Ectodermal cell (in vitro differentiated cells): ENCODE measurements around the gene TXLNB.

Source experiments
- H3K27ac ChIP-seq: 2 replicates; pipeline ENCODE4 v1.7.0; 2013; ENCODE audit warnings: mild to moderate bottlenecking, low read depth, low read length; ENCODE audit not compliant: insufficient read depth, poor library complexity, severe bottlenecking
- H3K27me3 ChIP-seq: 2 replicates; pipeline ENCODE4 v1.7.0; 2013; ENCODE audit warnings: mild to moderate bottlenecking, low read length; ENCODE audit not compliant: insufficient read depth, control insufficient read depth, poor library complexity, severe bottlenecking
- H3K36me3 ChIP-seq: one replicate; pipeline ENCODE4 v1.7.0; 2013; ENCODE audit warnings: low read length; ENCODE audit not compliant: control insufficient read depth, insufficient read depth
- H3K4me1 ChIP-seq: one replicate; pipeline ENCODE4 v1.7.0; 2013; ENCODE audit warnings: low read length; ENCODE audit not compliant: control insufficient read depth, insufficient read depth
- H3K4me3 ChIP-seq: 2 replicates; pipeline ENCODE4 v1.7.0; 2013; ENCODE audit warnings: low read depth, low read length, control low read depth; ENCODE audit not compliant: insufficient read depth
- H3K9me3 ChIP-seq: 2 replicates; pipeline ENCODE4 v1.7.0; 2013; ENCODE audit warnings: mild to moderate bottlenecking, low read length, moderate library complexity; ENCODE audit not compliant: control insufficient read depth
- WGBS, 2 experiments: methylation state at CpG; one replicate each; pipeline ENCODE4 v1.1.7; 2013; ENCODE audit warnings: missing lambda C conversion rate in 2 of 2; 5-methylcytosine and 5-hydroxymethylcytosine counted together

Gene TXLNB

DNA sequence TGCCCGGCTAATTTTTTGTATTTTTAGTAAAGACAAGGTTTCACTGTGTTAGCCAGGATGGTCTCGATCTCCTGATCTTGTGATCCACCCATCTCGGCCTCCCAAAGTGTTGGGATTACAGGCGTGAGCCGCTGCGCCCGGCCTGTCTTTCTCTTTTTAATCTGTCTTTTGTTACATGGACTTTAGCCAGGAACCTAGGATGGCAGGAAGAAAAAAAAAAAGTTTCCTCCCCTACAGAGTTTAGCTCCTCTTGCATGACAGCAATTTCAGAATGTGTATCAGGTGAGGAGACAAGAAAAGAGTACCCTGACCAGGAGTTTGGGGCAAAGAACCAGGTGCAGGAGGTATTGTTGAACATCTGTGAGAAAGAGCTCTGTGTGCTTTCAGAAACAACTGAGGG, 21.4 kb upstream of the TXLNB start:
- 32 to 36% methylated on average over 7 of the region's 7 CpGs for WGBS, 2 experiments
- Histone ChIP-seq H3K4me1 (peaks cover 8% of the 10 kb centered on the region), H3K9me3 (no peaks in the 10 kb centered on the region), H3K36me3 (no peaks in the 10 kb centered on the region), H3K4me3 (no peak overlapping the region), H3K27me3 (no peaks in the 10 kb centered on the region), H3K27ac (peak overlapping the region; percentile 18)

DNA sequence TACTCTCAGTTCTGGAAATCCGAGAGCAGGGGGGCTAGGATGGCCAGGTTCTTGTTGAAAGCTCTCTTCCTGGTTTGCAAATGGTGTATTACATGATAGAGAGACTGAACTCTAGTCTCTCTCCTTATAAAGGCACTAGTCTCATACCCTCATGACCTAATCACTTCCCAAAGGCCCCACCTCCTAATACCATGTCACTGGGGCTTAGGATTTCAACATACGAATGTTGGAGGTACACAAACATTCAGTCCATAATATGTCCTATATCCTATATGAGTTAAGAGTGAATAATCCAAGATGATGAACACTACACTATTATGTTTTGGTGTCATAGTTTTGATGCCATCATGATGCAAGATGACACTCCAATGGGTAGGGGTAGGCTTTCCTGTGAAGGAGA, 20.0 kb upstream of the TXLNB start:
- peaks cover 8% of the 10 kb centered on the region for H3K4me1 ChIP-seq
- H3K36me3 ChIP-seq = no peaks in the 10 kb centered on the region
- no peaks in the 10 kb centered on the region for H3K27me3 ChIP-seq
- no peak overlapping the region for H3K4me3 ChIP-seq
- 84 to 88% methylated on average over 1 to 2 of the region's 2 CpGs for WGBS, 2 experiments
- no peaks in the 10 kb centered on the region for H3K9me3 ChIP-seq
- H3K27ac ChIP-seq = no peak overlapping the region

DNA sequence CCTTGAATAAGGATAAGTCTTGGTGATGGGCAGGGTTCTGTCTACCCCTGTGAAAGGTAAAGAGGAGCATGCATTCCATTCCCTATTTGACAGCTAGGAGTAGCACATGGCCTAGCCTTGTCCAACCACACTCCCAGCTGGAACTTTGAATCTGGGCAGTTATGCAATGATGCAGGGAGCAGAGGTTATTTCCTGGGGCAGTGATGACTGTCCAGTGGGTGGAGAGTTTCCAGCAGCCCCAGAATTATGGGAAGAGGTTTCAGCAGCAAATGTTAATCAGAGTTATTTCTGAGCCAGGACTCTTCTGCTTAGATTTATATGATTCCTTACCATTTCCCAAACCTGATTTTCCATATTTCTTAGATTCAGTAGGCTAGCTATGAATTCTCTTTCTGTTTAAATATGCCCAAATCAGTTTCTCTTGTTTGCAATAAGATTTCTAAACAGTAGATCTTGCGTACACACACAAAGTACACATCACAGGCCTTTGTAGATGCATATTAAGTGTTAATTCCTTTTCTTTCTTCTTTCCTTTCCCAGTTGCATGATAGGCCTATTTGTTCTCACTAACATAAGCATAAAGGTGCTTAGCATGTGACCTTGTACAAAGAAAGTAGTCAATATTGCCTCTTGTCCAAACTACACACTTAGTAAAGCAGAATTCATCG, 17.3 kb upstream of the TXLNB start:
- Histone ChIP-seq H3K9me3 (no peaks in the 10 kb centered on the region), H3K4me3 (no peak overlapping the region), H3K36me3 (no peaks in the 10 kb centered on the region), H3K27ac (no peak overlapping the region), H3K27me3 (no peaks in the 10 kb centered on the region), H3K4me1 (peaks cover 7% of the 10 kb centered on the region)
- 85 to 99% methylated on average over 2 of the region's 2 CpGs for WGBS, 2 experiments

DNA sequence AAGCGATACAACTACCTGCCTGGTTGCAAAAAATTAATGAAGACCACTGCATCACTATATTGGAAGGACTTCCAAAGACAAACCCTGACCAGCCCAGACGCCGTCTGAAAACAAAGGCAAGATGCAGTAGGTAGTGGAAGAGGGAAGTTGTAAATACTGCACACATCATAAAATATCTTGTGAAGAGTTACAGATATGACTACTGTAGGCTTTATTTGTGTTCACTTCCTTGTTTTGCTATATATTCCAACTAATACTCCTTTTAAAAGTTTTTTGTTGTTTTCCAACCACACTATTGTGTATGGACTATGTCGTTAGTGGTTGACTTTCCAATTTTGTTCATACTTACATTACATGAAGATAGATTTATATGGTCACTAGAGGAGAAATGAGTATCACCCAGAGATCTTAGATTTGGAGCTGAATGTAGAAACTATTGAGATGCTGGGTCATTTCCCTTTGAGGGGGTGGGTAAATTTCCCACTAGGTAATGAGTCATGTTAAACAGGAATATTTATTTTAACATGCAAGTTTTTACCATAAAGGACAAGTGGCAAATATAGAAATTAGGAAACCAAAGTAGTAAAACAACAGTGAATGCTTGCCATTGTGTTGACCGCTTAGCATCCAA, 16.6 kb upstream of the TXLNB start:
- no peak overlapping the region for H3K27ac ChIP-seq
- H3K4me3 ChIP-seq = no peak overlapping the region
- WGBS, 2 experiments = 88 to 95% methylated on average over 2 to 3 of the region's 5 CpGs
- H3K4me1 ChIP-seq = peaks cover under 1% of the 10 kb centered on the region
- no peaks in the 10 kb centered on the region for H3K9me3 ChIP-seq
- no peaks in the 10 kb centered on the region for H3K36me3 ChIP-seq
- no peaks in the 10 kb centered on the region for H3K27me3 ChIP-seq

DNA sequence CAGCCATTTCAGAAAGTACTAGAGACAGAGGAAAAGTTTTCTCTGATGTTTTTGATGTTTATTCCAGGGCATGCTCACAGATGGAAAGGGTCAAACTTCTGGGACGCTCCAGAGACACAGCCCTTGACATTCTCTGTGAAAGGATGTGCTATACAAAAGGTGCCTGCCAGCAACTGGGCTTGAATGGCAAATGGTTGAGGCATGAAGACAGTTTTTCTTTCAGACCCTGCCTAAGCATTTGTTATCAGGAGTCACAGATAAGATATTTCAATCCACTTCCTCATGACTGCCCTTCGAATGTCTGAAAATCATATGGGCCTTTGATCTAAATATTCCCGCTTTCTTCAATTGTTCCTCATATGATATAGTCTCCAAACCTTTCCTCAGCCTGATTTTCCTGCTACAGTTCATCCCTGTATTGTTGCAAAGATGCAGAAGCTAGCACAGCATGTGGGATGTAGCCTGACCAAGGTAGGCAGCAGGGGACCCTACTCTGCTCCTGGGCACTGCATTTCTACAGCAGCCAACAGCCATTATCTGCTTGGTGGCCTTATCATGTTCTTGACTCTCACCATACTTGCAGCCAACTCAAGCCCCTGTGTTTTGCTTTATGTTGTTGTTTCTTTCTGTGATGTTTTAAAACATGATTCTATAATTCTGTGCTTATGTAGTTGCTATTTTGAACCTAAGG, 14.6 kb upstream of the TXLNB start:
- Histone ChIP-seq H3K27me3 (no peaks in the 10 kb centered on the region), H3K36me3 (no peaks in the 10 kb centered on the region), H3K27ac (no peak overlapping the region), H3K4me3 (no peak overlapping the region), H3K4me1 (no peaks in the 10 kb centered on the region), H3K9me3 (no peaks in the 10 kb centered on the region)
- 90 to 92% methylated on average over 3 of the region's 3 CpGs for WGBS, 2 experiments

DNA sequence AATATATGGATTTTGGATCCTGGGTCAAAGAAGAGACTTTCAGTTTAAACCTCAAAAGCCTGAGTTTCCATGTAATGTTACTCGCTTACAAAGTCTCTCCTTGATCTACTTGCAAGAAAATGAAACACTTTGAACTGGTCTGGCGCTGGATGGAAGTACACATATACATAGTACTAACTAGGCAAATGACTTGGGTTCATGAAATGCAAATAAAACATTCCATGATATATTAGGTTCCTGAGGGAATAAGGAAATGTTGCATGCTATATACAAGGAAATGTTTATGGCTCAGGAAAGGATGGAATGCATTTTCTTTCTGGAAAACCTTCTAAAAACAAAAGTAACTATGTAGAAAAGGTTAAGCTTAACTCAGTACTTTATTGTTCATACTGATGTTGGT, 11.4 kb upstream of the TXLNB start:
- 86 to 94% methylated on average over 1 to 2 of the region's 2 CpGs for WGBS, 2 experiments
- H3K36me3 ChIP-seq = no peaks in the 10 kb centered on the region
- H3K4me1 ChIP-seq = no peaks in the 10 kb centered on the region
- H3K27ac ChIP-seq = no peak overlapping the region
- H3K9me3 ChIP-seq = no peaks in the 10 kb centered on the region
- no peak overlapping the region for H3K4me3 ChIP-seq
- H3K27me3 ChIP-seq = no peaks in the 10 kb centered on the region

DNA sequence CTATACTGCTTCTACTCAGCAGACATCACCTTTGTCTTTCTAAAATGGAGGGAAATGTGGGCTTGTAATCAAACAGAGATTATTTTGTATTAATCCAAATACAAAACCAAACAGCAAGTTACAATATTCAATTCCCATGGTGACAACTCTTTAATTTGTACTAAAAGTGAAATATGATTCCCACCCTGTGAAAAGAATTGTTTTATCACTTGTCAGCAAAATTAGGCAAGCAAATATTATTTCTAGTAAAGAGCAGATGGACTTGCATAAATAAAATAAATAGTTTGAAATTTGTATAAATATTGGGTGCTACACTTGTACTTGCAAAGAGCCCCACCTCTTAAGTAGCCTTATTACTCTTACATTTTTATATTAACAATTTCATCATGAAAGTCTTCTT, 6.1 kb upstream of the TXLNB start:
- H3K27ac ChIP-seq = no peak overlapping the region
- H3K27me3 ChIP-seq = no peaks in the 10 kb centered on the region
- no peaks in the 10 kb centered on the region for H3K9me3 ChIP-seq
- H3K4me3 ChIP-seq = no peak overlapping the region
- no peaks in the 10 kb centered on the region for H3K36me3 ChIP-seq
- H3K4me1 ChIP-seq = no peaks in the 10 kb centered on the region

DNA sequence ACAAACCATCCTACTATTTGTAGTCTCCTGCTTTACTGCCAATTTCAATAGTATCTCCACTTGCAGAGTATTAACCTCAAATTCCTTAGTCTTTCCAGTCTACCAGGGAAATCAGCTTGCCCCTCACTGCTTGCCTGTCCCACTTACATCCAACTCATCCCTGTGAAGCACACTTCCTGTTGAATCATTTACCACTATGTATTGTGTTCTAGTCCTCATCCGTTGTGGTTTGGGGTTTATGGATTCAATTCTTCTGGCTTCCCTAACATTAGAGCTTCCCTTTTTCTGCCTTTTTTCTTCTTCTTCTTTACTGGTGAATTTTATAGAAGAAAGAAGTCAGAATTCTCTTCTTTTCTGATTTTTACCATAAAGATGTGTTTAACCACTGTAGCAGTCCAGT, 5.1 kb upstream of the TXLNB start:
- no peaks in the 10 kb centered on the region for H3K36me3 ChIP-seq
- H3K27ac ChIP-seq = no peak overlapping the region
- peaks cover 9% of the 10 kb centered on the region for H3K4me1 ChIP-seq
- WGBS, 2 experiments = 83 to 100% methylated on average over 1 of the region's 1 CpG
- no peaks in the 10 kb centered on the region for H3K9me3 ChIP-seq
- H3K27me3 ChIP-seq = no peaks in the 10 kb centered on the region
- no peak overlapping the region for H3K4me3 ChIP-seq

DNA sequence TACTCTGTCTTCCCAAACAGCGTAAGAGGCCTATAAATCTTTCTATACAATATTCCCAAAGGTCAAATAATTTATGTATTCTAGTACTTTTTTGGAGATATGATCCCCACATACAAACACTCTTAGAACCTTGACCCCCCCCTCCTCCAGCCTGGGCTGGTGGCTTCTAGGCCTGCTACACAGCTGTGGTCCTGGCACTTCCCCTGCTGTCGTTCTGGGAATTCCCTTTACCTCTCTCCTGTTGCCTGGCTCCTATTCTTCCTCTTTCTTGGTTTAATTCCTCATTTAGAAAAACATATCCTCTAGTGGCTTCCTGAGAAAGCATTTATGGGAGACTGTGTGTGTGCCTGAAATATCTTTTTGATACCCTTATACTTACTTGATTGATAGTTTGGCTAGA, 4.1 kb upstream of the TXLNB start:
- no peaks in the 10 kb centered on the region for H3K36me3 ChIP-seq
- 67 to 68% methylated on average over 1 of the region's 2 CpGs for WGBS, 2 experiments
- peaks cover 11% of the 10 kb centered on the region for H3K4me1 ChIP-seq
- H3K9me3 ChIP-seq = no peaks in the 10 kb centered on the region
- H3K27ac ChIP-seq = no peak overlapping the region
- no peaks in the 10 kb centered on the region for H3K27me3 ChIP-seq
- no peak overlapping the region for H3K4me3 ChIP-seq

DNA sequence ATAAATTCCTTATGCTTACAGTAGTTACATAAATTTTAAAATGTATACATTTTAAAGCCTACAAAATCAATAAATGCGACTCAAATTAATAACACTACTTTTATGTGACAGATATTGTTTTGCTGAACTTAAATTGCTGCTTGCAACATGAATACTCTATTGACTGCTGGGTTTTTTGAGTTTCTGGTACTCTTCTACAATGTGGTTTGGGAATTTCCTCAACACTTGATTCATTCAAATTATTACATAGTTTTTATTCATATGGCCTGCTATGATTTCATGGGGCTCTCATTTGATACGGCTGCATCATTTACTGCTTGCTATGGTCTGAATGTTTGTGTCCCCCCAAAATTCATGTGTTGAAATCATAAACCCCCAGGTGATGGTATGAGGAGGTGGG, 2.3 kb upstream of the TXLNB start:
- H3K27me3 ChIP-seq = no peaks in the 10 kb centered on the region
- H3K36me3 ChIP-seq = no peaks in the 10 kb centered on the region
- peaks cover 11% of the 10 kb centered on the region for H3K4me1 ChIP-seq
- no peak overlapping the region for H3K4me3 ChIP-seq
- WGBS, 2 experiments = 93% methylated on average over 1 of the region's 2 CpGs
- no peak overlapping the region for H3K27ac ChIP-seq
- H3K9me3 ChIP-seq = no peaks in the 10 kb centered on the region
